Nephron (organoid): Measurements from ENCODE around the gene C5.

ENCODE experiments used
- H3K27ac Mint-ChIP-seq, 3 experiments: 2 replicates each; pipeline ENCODE4 v1.8.0; 2020; ENCODE audit warnings: mixed read lengths in 3 of 3, mild to moderate bottlenecking in 2 of 3, moderate library complexity in 1 of 3
- H3K27me3 Mint-ChIP-seq: 2 replicates; pipeline ENCODE4 v1.8.0; 2021; ENCODE audit warnings: low read depth, mild to moderate bottlenecking, moderate library complexity, mixed read lengths
- H3K36me3 Mint-ChIP-seq: 2 replicates; pipeline ENCODE4 v1.8.0; 2020; ENCODE audit warnings: low read depth, mixed read lengths
- H3K4me1 Mint-ChIP-seq: 2 replicates; pipeline ENCODE4 v1.8.0; 2020; ENCODE audit warnings: mixed read lengths
- H3K4me3 Mint-ChIP-seq, 3 experiments: 2 replicates each; pipeline ENCODE4 v1.8.0; 2020; ENCODE audit warnings: mild to moderate bottlenecking in 3 of 3, mixed read lengths in 3 of 3, moderate library complexity in 2 of 3
- H3K9me3 Mint-ChIP-seq: 2 replicates; pipeline ENCODE4 v1.8.0; 2020; ENCODE audit warnings: mixed read lengths
- CTCF ChIP-seq, 3 experiments: fragments of 200-600 bp; sonication (generic); IDR thresholded peaks; one replicate each; pipeline ENCODE4 v1.5.0; 2021; ENCODE audit warnings: antibody characterized with exemption in 3 of 3; ENCODE audit not compliant: unreplicated experiment in 3 of 3

Gene C5

GRCh38 chr9:120985819-120986222 lies 64.3 kb downstream of the C5 start:
- peaks cover 3% of the 10 kb centered on the region for H3K36me3 Mint-ChIP-seq
- TF ChIP-seq CTCF (IDR thresholded peaks at IDR 0.05; ENCODE audit: unreplicated experiment in 3 of 3), result peak; percentile 61 to 70 (median 61)

GRCh38 chr9:120983259-120983837 lies 66.7 kb downstream of the C5 start:
- no peak overlapping the region for H3K4me3 Mint-ChIP-seq
- H3K27me3 Mint-ChIP-seq, result no peaks in the 10 kb centered on the region
- TF ChIP-seq CTCF (IDR thresholded peaks at IDR 0.05; ENCODE audit: unreplicated experiment in 3 of 3), result no peak
- peaks cover 2% of the 10 kb centered on the region for H3K36me3 Mint-ChIP-seq
- peaks cover 8% of the 10 kb centered on the region for H3K4me1 Mint-ChIP-seq
- H3K27ac Mint-ChIP-seq, result no peak overlapping the region
- no peaks in the 10 kb centered on the region for H3K9me3 Mint-ChIP-seq

More at GRCh38 chr9:120985819-120986222, 64.3 kb downstream of the C5 start:
- Mint-ChIP-seq H3K27me3 (no peaks in the 10 kb centered on the region), H3K4me1 (peaks cover 8% of the 10 kb centered on the region), H3K9me3 (no peaks in the 10 kb centered on the region), H3K27ac (peak overlapping the region; percentile 17 to 28 (median 27)), H3K4me3 (no peak overlapping the region)

GRCh38 chr9:120982836-120983235 lies 67.2 kb downstream of the C5 start:
- Mint-ChIP-seq H3K27me3 (no peaks in the 10 kb centered on the region), H3K36me3 (no peaks in the 10 kb centered on the region), H3K4me1 (peaks cover 8% of the 10 kb centered on the region), H3K27ac (no peak overlapping the region), H3K9me3 (no peaks in the 10 kb centered on the region), H3K4me3 (no peak overlapping the region)
- no peak for TF ChIP-seq CTCF (IDR thresholded peaks at IDR 0.05; ENCODE audit: unreplicated experiment in 3 of 3)

GRCh38 chr9:120980951-120981350 lies 69.1 kb downstream of the C5 start:
- H3K9me3 Mint-ChIP-seq, result no peaks in the 10 kb centered on the region
- no peak overlapping the region for H3K27ac Mint-ChIP-seq
- peaks cover 6% of the 10 kb centered on the region for H3K4me1 Mint-ChIP-seq
- H3K4me3 Mint-ChIP-seq, result no peak overlapping the region
- H3K27me3 Mint-ChIP-seq, result no peaks in the 10 kb centered on the region
- H3K36me3 Mint-ChIP-seq, result no peaks in the 10 kb centered on the region
- no peak for TF ChIP-seq CTCF (IDR thresholded peaks at IDR 0.05; ENCODE audit: unreplicated experiment in 3 of 3)

- peaks cover 14% of the 10 kb centered on the region for H3K4me1 Mint-ChIP-seq
- no peaks in the 10 kb centered on the region for H3K36me3 Mint-ChIP-seq
- H3K27ac Mint-ChIP-seq, result peak overlapping the region in 1 of 3 experiments; percentile 37
- H3K9me3 Mint-ChIP-seq, result no peaks in the 10 kb centered on the region
- H3K4me3 Mint-ChIP-seq, result no peak overlapping the region
- no peak for TF ChIP-seq CTCF (IDR thresholded peaks at IDR 0.05; ENCODE audit: unreplicated experiment in 3 of 3)
- H3K27me3 Mint-ChIP-seq, result no peaks in the 10 kb centered on the region
Measured at GRCh38 chr9:120979797-120980196, 70.3 kb downstream of the C5 start.

GRCh38 chr9:120978987-120979386 lies 71.1 kb downstream of the C5 start:
- no peak for TF ChIP-seq CTCF (IDR thresholded peaks at IDR 0.05; ENCODE audit: unreplicated experiment in 3 of 3)
- no peaks in the 10 kb centered on the region for H3K27me3 Mint-ChIP-seq
- peaks cover 22% of the 10 kb centered on the region for H3K4me1 Mint-ChIP-seq
- no peaks in the 10 kb centered on the region for H3K36me3 Mint-ChIP-seq
- no peaks in the 10 kb centered on the region for H3K9me3 Mint-ChIP-seq
- H3K27ac Mint-ChIP-seq, result peak overlapping the region in 1 of 3 experiments; percentile 4
- no peak overlapping the region for H3K4me3 Mint-ChIP-seq
